CD4-positive, alpha-beta memory T cell (primary cell): Measurements from ENCODE around the gene NCBP3. TPM values are rescaled to one million over a fixed set of nuclear protein-coding genes. Genes with fewer than 3 reads are reported as not detected.
A peak's percentile ranks its signal among the peaks of the same experiment; 100 is the strongest.

Experiments
- CTCF ChIA-PET: fragments of 350-600 bp; sonication (Branson Sonifier 250); formaldehyde crosslinking; loops from one replicate; lab custom pipeline; 2021; ENCODE audit warnings: inconsistent platforms; ENCODE audit not compliant: partially characterized antibody; lab: Charles Lee
- POLR2A ChIA-PET: fragments of 350-600 bp; sonication (Branson Sonifier 250); formaldehyde crosslinking; loops from one replicate; lab custom pipeline; 2021; ENCODE audit not compliant: partially characterized antibody; lab: Charles Lee
- DNase-seq, 5 donors: peaks; one replicate each; pipeline versions ENCODE4 v3.0.0 to v3.0.0-alpha.2; 2020 to 2022; ENCODE audit warnings: mixed read lengths in 1 of 5
- H3K27ac ChIP-seq: one replicate; pipeline ENCODE4 v1.7.0; 2013; ENCODE audit warnings: low read depth, low read length
- H3K27me3 ChIP-seq: 2 replicates; pipeline ENCODE4 v1.7.0; 2013; ENCODE audit warnings: mild to moderate bottlenecking, low read length, moderate library complexity; ENCODE audit not compliant: insufficient read depth
- H3K36me3 ChIP-seq: 2 replicates; pipeline ENCODE4 v1.7.0; 2013; ENCODE audit warnings: mild to moderate bottlenecking, low read length, moderate library complexity; ENCODE audit not compliant: insufficient read depth
- H3K4me1 ChIP-seq: 2 replicates; pipeline ENCODE4 v1.7.0; 2013; ENCODE audit warnings: mild to moderate bottlenecking, low read length, moderate library complexity; ENCODE audit not compliant: insufficient read depth
- H3K4me3 ChIP-seq, 2 donors: one replicate each; pipeline ENCODE4 v1.7.0; 2013; ENCODE audit warnings: low read length in 2 of 2, mild to moderate bottlenecking in 1 of 2
- H3K9me3 ChIP-seq, 2 donors: one replicate each; pipeline ENCODE4 v1.7.0; 2013; ENCODE audit warnings: low read length in 2 of 2, control low read depth in 1 of 2; ENCODE audit not compliant: control insufficient read depth in 1 of 2
- H3K27ac Mint-ChIP-seq, 7 donors: one replicate each; pipeline ENCODE4 v1.8.0; 2020 to 2021; ENCODE audit warnings: mixed read lengths in 7 of 7, mild to moderate bottlenecking in 6 of 7, inconsistent platforms in 3 of 7, moderate library complexity in 3 of 7
- H3K27me3 Mint-ChIP-seq, 2 donors: one replicate each; pipeline ENCODE4 v1.8.0; 2020 to 2021; ENCODE audit warnings: mixed read lengths in 2 of 2
- H3K36me3 Mint-ChIP-seq, 2 donors: one replicate each; pipeline ENCODE4 v1.8.0; 2020 to 2021; ENCODE audit warnings: mixed read lengths in 2 of 2, inconsistent platforms in 1 of 2, mild to moderate bottlenecking in 1 of 2
- H3K4me1 Mint-ChIP-seq, 4 donors: one replicate each; pipeline ENCODE4 v1.8.0; 2020 to 2021; ENCODE audit warnings: mixed read lengths in 4 of 4, mild to moderate bottlenecking in 1 of 4
- H3K4me3 Mint-ChIP-seq, 8 donors: one replicate each; pipeline ENCODE4 v1.8.0; 2020 to 2021; ENCODE audit warnings: mixed read lengths in 8 of 8, mild to moderate bottlenecking in 7 of 8, moderate library complexity in 6 of 8, inconsistent platforms in 3 of 8
- H3K9me3 Mint-ChIP-seq, 8 donors: one replicate each; pipeline ENCODE4 v1.8.0; 2020 to 2021; ENCODE audit warnings: mixed read lengths in 8 of 8, mild to moderate bottlenecking in 5 of 8, inconsistent platforms in 3 of 8, moderate library complexity in 1 of 8
- intact Hi-C: fragments of 100-400 bp; cut with micrococcal nuclease; formaldehyde crosslinking; loops from one replicate; pipeline ENCODE4 v1.15.1; 2023
- polyA plus RNA-seq, 2 donors: library from polyadenylated mRNA; unstranded; fragments of 300-500 nt; fragmentation: Illumina TruSeq; gene quantifications; one replicate each; pipeline ENCODE4 v1.2.3, GENCODE V29; 2021
- total RNA-seq, 2 experiments: library from RNA; stranded (reverse); gene quantifications; one replicate each; pipeline ENCODE4 v1.2.3, GENCODE V29; 2021

Gene NCBP3
- total and polyA plus RNA-seq, 4 experiments from 2014 or later, result 7.7 to 66.7 (median 32.1) TPM

DNA sequence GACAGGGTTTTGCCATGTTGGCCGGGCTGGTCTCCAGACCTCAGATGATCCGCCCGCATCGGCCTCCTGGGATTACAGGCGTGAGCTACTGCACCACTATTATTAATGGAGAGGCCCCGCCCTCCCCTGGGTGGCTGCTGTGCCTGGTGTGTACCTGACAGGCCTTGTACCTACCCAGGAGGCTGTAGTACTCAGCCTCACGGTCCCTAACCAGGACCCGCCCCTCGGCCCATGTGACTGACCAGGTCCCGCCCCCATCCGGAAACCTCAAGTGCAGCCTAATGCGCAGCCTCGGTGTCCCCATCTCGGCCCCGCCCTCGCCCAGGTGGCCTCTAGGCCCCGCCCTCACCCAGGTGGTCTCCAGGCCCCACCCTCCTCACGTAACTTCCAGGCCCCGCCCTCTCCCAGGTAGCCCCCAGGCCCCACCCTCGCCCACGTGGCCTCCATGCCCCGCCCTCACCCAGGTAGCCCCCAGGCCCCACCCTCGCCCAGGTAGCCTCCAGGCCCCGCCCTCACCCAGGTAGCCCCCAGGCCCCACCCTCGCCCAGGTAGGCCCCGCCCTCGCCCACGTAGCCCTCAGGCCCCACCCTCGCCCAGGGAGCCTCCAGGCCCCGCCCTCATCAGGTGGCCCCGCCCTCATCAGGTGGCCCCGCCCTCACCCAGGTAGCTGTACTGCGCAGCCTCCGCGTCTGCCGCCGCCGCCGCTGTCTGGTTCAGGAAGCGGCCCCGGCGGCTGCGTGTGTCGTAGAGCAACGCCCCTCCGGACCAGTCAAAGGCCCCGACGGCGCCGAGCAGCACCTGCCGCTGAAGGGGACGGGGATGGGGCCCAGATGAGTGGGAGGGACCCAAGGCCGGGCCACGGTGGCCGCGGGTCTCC is 91.3 kb downstream of the NCBP3 start:
- Mint-ChIP-seq H3K27ac (peak overlapping the region; percentile 36 to 85 (median 68)), H3K4me1 (peaks cover 23 to 54% (median 36%) of the 10 kb centered on the region in 4 donors), H3K36me3 (no peaks in the 10 kb centered on the region), H3K4me3 (peak overlapping the region in 5 of 8 donors; percentile 44 to 75 (median 64)), H3K27me3 (no peaks in the 10 kb centered on the region), H3K9me3 (peaks cover 0 to under 1% (median 0%) of the 10 kb centered on the region in 8 donors)
- H3K4me1 ChIP-seq, result peaks cover 33% of the 10 kb centered on the region
- POLR2A ChIA-PET, result interaction anchor here (1.0 to 3.3 kb wide), 5 partner anchors 9 to 210 kb away, joined by 4 to 19 read pairs (median 6); partner anchors contain the start of genes ATP2A3 and NCBP3
- peak; percentile 78 to 87 (median 80) for DNase-seq
- intact Hi-C loops, result no loop called here
- H3K9me3 ChIP-seq, result no peaks in the 10 kb centered on the region
- H3K27ac ChIP-seq, result peak overlapping the region; percentile 60
- peak overlapping the region in 1 of 2 donors; percentile 51 for H3K4me3 ChIP-seq
- no peaks in the 10 kb centered on the region for H3K27me3 ChIP-seq
- CTCF ChIA-PET, result interaction anchor here (9.8 kb wide), 1 partner anchor 17 kb away, joined by 108 read pairs; no protein-coding TSS in a partner anchor
- H3K36me3 ChIP-seq, result no peaks in the 10 kb centered on the region

DNA sequence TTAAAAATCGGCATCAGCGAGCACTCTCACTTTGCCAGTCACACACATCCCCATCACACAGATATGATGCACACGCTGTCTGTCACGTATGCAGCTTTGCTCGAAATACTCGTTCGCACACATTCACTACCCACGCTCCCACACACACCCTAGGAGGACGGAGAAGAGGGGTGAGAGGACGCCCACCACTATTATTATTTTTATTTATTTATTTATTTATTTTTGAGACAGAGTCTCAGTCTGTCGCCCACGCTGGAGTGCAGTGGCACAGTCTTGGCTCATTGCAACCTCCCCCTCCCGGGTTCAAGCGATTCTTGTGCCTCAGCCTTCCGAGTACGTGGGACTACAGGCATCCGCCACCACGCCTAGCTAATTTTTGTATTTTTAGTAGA is 92.0 kb downstream of the NCBP3 start:
- H3K36me3 Mint-ChIP-seq, result no peaks in the 10 kb centered on the region
- H3K4me1 Mint-ChIP-seq, result peaks cover 25 to 53% (median 38%) of the 10 kb centered on the region in 4 donors
- no peaks in the 10 kb centered on the region for H3K27me3 Mint-ChIP-seq
- Histone ChIP-seq H3K36me3 (no peaks in the 10 kb centered on the region), H3K4me3 (no peak overlapping the region), H3K27me3 (no peaks in the 10 kb centered on the region), H3K4me1 (peaks cover 33% of the 10 kb centered on the region), H3K9me3 (no peaks in the 10 kb centered on the region), H3K27ac (no peak overlapping the region)
- H3K27ac Mint-ChIP-seq, result peak overlapping the region in 6 of 7 donors; percentile 65 to 91 (median 76)
- H3K9me3 Mint-ChIP-seq, result no peaks in the 10 kb centered on the region
- intact Hi-C loops, result no loop called here
- no peak for DNase-seq
- ChIA-PET CTCF (interaction anchor here (9.8 kb wide), 1 partner anchor 16 kb away, joined by 108 read pairs; no protein-coding TSS in a partner anchor), POLR2A (interaction anchor here (3.3 kb wide), 1 partner anchor 10 kb away, joined by 19 read pairs; no protein-coding TSS in a partner anchor)
- peak overlapping the region in 2 of 8 donors; percentile 38 to 55 for H3K4me3 Mint-ChIP-seq

- peaks cover 36% of the 10 kb centered on the region for H3K4me1 ChIP-seq
- no peak for DNase-seq
- H3K4me3 ChIP-seq, result no peak overlapping the region
- CTCF ChIA-PET, result interaction anchor here (9.8 kb wide), 1 partner anchor 16 kb away, joined by 108 read pairs; no protein-coding TSS in a partner anchor
- peaks cover 29 to 57% (median 42%) of the 10 kb centered on the region in 4 donors for H3K4me1 Mint-ChIP-seq
- H3K9me3 Mint-ChIP-seq, result no peaks in the 10 kb centered on the region
- intact Hi-C loops, result no loop called here
- no peaks in the 10 kb centered on the region for H3K9me3 ChIP-seq
- no peaks in the 10 kb centered on the region for H3K36me3 ChIP-seq
- POLR2A ChIA-PET, result no interaction called here
- H3K27me3 ChIP-seq, result no peaks in the 10 kb centered on the region
- peak overlapping the region in 4 of 7 donors; percentile 4 to 91 (median 68) for H3K27ac Mint-ChIP-seq
- H3K36me3 Mint-ChIP-seq, result no peaks in the 10 kb centered on the region
- peak overlapping the region in 1 of 8 donors; percentile 38 for H3K4me3 Mint-ChIP-seq
- no peaks in the 10 kb centered on the region for H3K27me3 Mint-ChIP-seq
- no peak overlapping the region for H3K27ac ChIP-seq
Measured at GRCh38 chr17:3753624-3754023, 92.4 kb downstream of the NCBP3 start.

Other genes starting within 250 kb of the NCBP3 start
- 1 to 10 TPM; 8.1 to 8.8 TPM for gene TRPV1, start 236.8 kb downstream of the NCBP3 start, total RNA-seq
- under 1 TPM in 1 of 2 donors, not detected in 1; 0.46 TPM for gene TRPV1, start 236.8 kb downstream of the NCBP3 start, polyA plus RNA-seq
- 10 to 100 TPM; 10.7 to 11.6 TPM for gene SHPK, start 210.0 kb downstream of the NCBP3 start, total RNA-seq
- 1 to 10 TPM; 5.8 to 6.0 TPM for gene SHPK, start 210.0 kb downstream of the NCBP3 start, polyA plus RNA-seq
- gene CTNS, start 209.5 kb downstream of the NCBP3 start, total RNA-seq, result 10 to 100 TPM; 11.6 to 12.0 TPM
- 1 to 10 TPM; 7.7 to 8.0 TPM for gene CTNS, start 209.5 kb downstream of the NCBP3 start, polyA plus RNA-seq
- 10 to 100 TPM; 12.7 to 13.2 TPM for gene TAX1BP3, start 177.7 kb downstream of the NCBP3 start, total RNA-seq
- gene TAX1BP3, start 177.7 kb downstream of the NCBP3 start, polyA plus RNA-seq, result 10 to 100 TPM; 28.2 to 32.3 TPM
- 10 to 100 TPM; 27.8 to 29.4 TPM for gene EMC6, start 177.4 kb downstream of the NCBP3 start, total RNA-seq
- gene EMC6, start 177.4 kb downstream of the NCBP3 start, polyA plus RNA-seq, result 100 to 1,000 TPM in 1 of 2 donors, 10 to 100 TPM in 1; 75.7 to 104 TPM
- 10 to 100 TPM; 13.8 to 16.0 TPM for gene P2RX5, start 150.1 kb downstream of the NCBP3 start, total RNA-seq
- gene P2RX5, start 150.1 kb downstream of the NCBP3 start, polyA plus RNA-seq, result 10 to 100 TPM; 18.8 to 28.9 TPM
- gene HASPIN, start 122.3 kb downstream of the NCBP3 start, total RNA-seq, result under 1 TPM; 0.28 to 0.41 TPM
- under 1 TPM in 1 of 2 donors, not detected in 1; 0.29 TPM for gene HASPIN, start 122.3 kb downstream of the NCBP3 start, polyA plus RNA-seq
- 10 to 100 TPM; 17.2 to 18.7 TPM for gene ITGAE, start 45.1 kb downstream of the NCBP3 start, total RNA-seq
- 10 to 100 TPM; 36.6 to 43.6 TPM for gene ITGAE, start 45.1 kb downstream of the NCBP3 start, polyA plus RNA-seq
- 1 to 10 TPM; 3.5 TPM for gene CAMKK1, start 46.8 kb upstream of the NCBP3 start, total RNA-seq
- gene CAMKK1, start 46.8 kb upstream of the NCBP3 start, polyA plus RNA-seq, result 1 to 10 TPM in 1 of 2 donors, under 1 TPM in 1; 0.18 to 2.6 TPM
- not detected for gene P2RX1, start 70.2 kb upstream of the NCBP3 start, total RNA-seq
- not detected for gene P2RX1, start 70.2 kb upstream of the NCBP3 start, polyA plus RNA-seq
- gene ATP2A3, start 118.2 kb upstream of the NCBP3 start, total RNA-seq, result 100 to 1,000 TPM; 157 to 177 TPM
- gene ATP2A3, start 118.2 kb upstream of the NCBP3 start, polyA plus RNA-seq, result 10 to 100 TPM; 34.4 to 89.0 TPM